OCI-LY1 (cell line): Measurements from ENCODE around the gene FURIN.

Source experiments
- EZH2 ChIP-seq: fragments of 200-600 bp; sonication (generic), shearing (Covaris generic); IDR thresholded peaks from 2 replicates; pipeline ENCODE4 v1.8.0; 2017; ENCODE audit warnings: borderline replicate concordance, mixed run types, mild to moderate bottlenecking, antibody characterized with exemption, low read length, moderate library complexity, mixed read lengths
- TF ChIP-seq, protein P1 (sequence below): fragments of 200-600 bp; sonication (generic), shearing (Covaris generic); IDR thresholded peaks from 2 replicates; pipeline ENCODE4 v1.5.1; 2017; ENCODE audit warnings: mild to moderate bottlenecking, antibody characterized with exemption, low read length, moderate library complexity, mixed read lengths

DNA sequence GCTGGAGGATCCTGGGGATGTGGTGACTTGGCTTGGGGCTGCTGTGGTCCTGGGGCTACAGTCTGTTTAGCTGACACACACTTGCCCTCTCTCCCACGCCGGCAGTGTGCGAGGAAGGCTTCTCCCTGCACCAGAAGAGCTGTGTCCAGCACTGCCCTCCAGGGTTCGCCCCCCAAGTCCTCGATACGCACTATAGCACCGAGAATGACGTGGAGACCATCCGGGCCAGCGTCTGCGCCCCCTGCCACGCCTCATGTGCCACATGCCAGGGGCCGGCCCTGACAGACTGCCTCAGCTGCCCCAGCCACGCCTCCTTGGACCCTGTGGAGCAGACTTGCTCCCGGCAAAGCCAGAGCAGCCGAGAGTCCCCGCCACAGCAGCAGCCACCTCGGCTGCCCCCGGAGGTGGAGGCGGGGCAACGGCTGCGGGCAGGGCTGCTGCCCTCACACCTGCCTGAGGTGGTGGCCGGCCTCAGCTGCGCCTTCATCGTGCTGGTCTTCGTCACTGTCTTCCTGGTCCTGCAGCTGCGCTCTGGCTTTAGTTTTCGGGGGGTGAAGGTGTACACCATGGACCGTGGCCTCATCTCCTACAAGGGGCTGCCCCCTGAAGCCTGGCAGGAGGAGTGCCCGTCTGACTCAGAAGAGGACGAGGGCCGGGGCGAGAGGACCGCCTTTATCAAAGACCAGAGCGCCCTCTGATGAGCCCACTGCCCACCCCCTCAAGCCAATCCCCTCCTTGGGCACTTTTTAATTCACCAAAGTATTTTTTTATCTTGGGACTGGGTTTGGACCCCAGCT lies 13.0 kb downstream of the FURIN start:
- TF ChIP-seq, protein P1, sequence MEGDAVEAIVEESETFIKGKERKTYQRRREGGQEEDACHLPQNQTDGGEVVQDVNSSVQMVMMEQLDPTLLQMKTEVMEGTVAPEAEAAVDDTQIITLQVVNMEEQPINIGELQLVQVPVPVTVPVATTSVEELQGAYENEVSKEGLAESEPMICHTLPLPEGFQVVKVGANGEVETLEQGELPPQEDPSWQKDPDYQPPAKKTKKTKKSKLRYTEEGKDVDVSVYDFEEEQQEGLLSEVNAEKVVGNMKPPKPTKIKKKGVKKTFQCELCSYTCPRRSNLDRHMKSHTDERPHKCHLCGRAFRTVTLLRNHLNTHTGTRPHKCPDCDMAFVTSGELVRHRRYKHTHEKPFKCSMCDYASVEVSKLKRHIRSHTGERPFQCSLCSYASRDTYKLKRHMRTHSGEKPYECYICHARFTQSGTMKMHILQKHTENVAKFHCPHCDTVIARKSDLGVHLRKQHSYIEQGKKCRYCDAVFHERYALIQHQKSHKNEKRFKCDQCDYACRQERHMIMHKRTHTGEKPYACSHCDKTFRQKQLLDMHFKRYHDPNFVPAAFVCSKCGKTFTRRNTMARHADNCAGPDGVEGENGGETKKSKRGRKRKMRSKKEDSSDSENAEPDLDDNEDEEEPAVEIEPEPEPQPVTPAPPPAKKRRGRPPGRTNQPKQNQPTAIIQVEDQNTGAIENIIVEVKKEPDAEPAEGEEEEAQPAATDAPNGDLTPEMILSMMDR = no peak
- TF ChIP-seq EZH2 = no peak
